ENCODE measurements around the gene ZNF385D. TPM values are rescaled to one million over a fixed set of nuclear protein-coding genes. Genes with fewer than 3 reads are reported as not detected.

The ZNF385D gene
- total RNA-seq, 1 experiment from 2014 or later = not detected

- ATAC-seq (no peak), DNase-seq (ENCODE audit: low read depth, low spot score) (no peak)
- RAD21 ChIA-PET (ENCODE audit: low non-redundant PET in 1 of 2, low total read pairs in 2 of 2, uncharacterized antibody in 2 of 2, unreplicated experiment in 2 of 2) = no interaction called here
- POLR2A ChIA-PET = no interaction called here
- H3K27me3 ChIP-seq (ENCODE audit: insufficient read depth, low read length) = no peaks in the 10 kb centered on the region
- H3K9ac ChIP-seq (ENCODE audit: low read length) = no peak overlapping the region
- H3K36me3 ChIP-seq (ENCODE audit: control insufficient read depth in 1 of 2, insufficient read depth in 2 of 2, low read length in 2 of 2) = no peaks in the 10 kb centered on the region
- CTCF ChIA-PET = no interaction called here
- H3K9me2 ChIP-seq (ENCODE audit: insufficient read depth) = no peaks in the 10 kb centered on the region
- H4K20me1 ChIP-seq (ENCODE audit: insufficient read depth) = no peaks in the 10 kb centered on the region
- H3K4me1 ChIP-seq (ENCODE audit: control insufficient read depth in 1 of 2, insufficient read depth in 2 of 2, low read length in 2 of 2) = no peaks in the 10 kb centered on the region
- no peak overlapping the region for H3K27ac ChIP-seq (ENCODE audit: low read depth, low read length)
- BruUV-seq (replicated peaks) = no TSS peak
- intact Hi-C loops (cut with micrococcal nuclease) = no loop called here
- no peak overlapping the region for H2AFZ ChIP-seq (ENCODE audit: low read depth, low read length, poor library complexity, severe bottlenecking)
- H3K9me3 ChIP-seq (ENCODE audit: control insufficient read depth in 1 of 2, insufficient read depth in 1 of 2, low read depth in 1 of 2, low read length in 2 of 2) = peaks cover 11 to 15% of the 10 kb centered on the region in 2 experiments; a peak in 2 of 4 replicates
- no peak overlapping the region for H3K4me2 ChIP-seq (ENCODE audit: low read length)
- TF ChIP-seq JUND (IDR thresholded peaks at IDR 0.05) (no peak), CBX3 (IDR thresholded peaks at IDR 0.05; ENCODE audit: low read depth) (no peak), ZBTB33 (IDR thresholded peaks at IDR 0.05; ENCODE audit: extremely low read depth, insufficient replicate concordance, low read length) (no peak)
- no peak overlapping the region for H3K4me3 ChIP-seq (replicated peaks in 1 of 2; ENCODE audit: low read depth in 1 of 2, low read length in 2 of 2)
- no peaks in the 10 kb centered on the region for H3K79me2 ChIP-seq (ENCODE audit: insufficient read depth, low read length)
Observed at GRCh38 chr3:21505711-21506460, 245.1 kb downstream of the ZNF385D start.

GRCh38 chr3:21502656-21503055 lies 248.4 kb downstream of the ZNF385D start:
- no peak for DNase-seq (ENCODE audit: low read depth, low spot score)
- intact Hi-C loops (cut with micrococcal nuclease) = no loop called here

More at GRCh38 chr3:21502656-21503055, 248.4 kb downstream of the ZNF385D start:
- CTCF ChIA-PET = no interaction called here
- no peak overlapping the region for H2AFZ ChIP-seq (ENCODE audit: low read depth, low read length, poor library complexity, severe bottlenecking)
- H3K27me3 ChIP-seq (ENCODE audit: insufficient read depth, low read length) = no peaks in the 10 kb centered on the region
- peaks cover 4 to 8% of the 10 kb centered on the region in 2 experiments; a peak in 2 of 4 replicates for H3K9me3 ChIP-seq (ENCODE audit: control insufficient read depth in 1 of 2, insufficient read depth in 1 of 2, low read depth in 1 of 2, low read length in 2 of 2)
- BruUV-seq (replicated peaks) = no TSS peak
- H3K4me1 ChIP-seq (ENCODE audit: control insufficient read depth in 1 of 2, insufficient read depth in 2 of 2, low read length in 2 of 2) = no peaks in the 10 kb centered on the region
- RAD21 ChIA-PET (ENCODE audit: low non-redundant PET in 1 of 2, low total read pairs in 2 of 2, uncharacterized antibody in 2 of 2, unreplicated experiment in 2 of 2) = no interaction called here
- ATAC-seq = no peak
- no peak for TF ChIP-seq SIN3A (IDR thresholded peaks at IDR 0.05; ENCODE audit: low read depth)
- no peak for TF ChIP-seq YY1 (IDR thresholded peaks at IDR 0.05; ENCODE audit: extremely low read depth, insufficient replicate concordance, low read depth, low read length)
- TF ChIP-seq RAD21 (IDR thresholded peaks at IDR 0.05; ENCODE audit: low read depth) = no peak
- TF ChIP-seq, protein P1, sequence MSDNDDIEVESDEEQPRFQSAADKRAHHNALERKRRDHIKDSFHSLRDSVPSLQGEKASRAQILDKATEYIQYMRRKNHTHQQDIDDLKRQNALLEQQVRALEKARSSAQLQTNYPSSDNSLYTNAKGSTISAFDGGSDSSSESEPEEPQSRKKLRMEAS (IDR thresholded peaks at IDR 0.05) = no peak
- no peak overlapping the region for H3K4me3 ChIP-seq (replicated peaks in 1 of 2; ENCODE audit: low read depth in 1 of 2, low read length in 2 of 2)
- no peaks in the 10 kb centered on the region for H3K9me2 ChIP-seq (ENCODE audit: insufficient read depth)
- POLR2A ChIA-PET = no interaction called here
- no peak overlapping the region for H3K9ac ChIP-seq (ENCODE audit: low read length)
- no peaks in the 10 kb centered on the region for H3K36me3 ChIP-seq (ENCODE audit: control insufficient read depth in 1 of 2, insufficient read depth in 2 of 2, low read length in 2 of 2)
- H3K79me2 ChIP-seq (ENCODE audit: insufficient read depth, low read length) = no peaks in the 10 kb centered on the region
- H3K27ac ChIP-seq (ENCODE audit: low read depth, low read length) = no peak overlapping the region
- no peak overlapping the region for H3K4me2 ChIP-seq (ENCODE audit: low read length)
- H4K20me1 ChIP-seq (ENCODE audit: insufficient read depth) = no peaks in the 10 kb centered on the region

Data from HCT116 (cell line).